Measurements from ENCODE around the gene CLIC4.

GRCh38 chr1:24749252-24749651 is 4.0 kb downstream of the CLIC4 start:
- TF ChIP-seq CTCF (conservative IDR thresholded peaks at IDR 0.05; ENCODE audit: low read length) (no peak), EZH2phosphoT487 (IDR thresholded peaks at IDR 0.05; ENCODE audit: borderline replicate concordance) (no peak)
